Measurements from ENCODE around the gene TP53I3. TPM values are rescaled to one million over a fixed set of nuclear protein-coding genes. Genes with fewer than 3 reads are reported as not detected.

TP53I3 gene
- total RNA-seq, 2 experiments from 2014 or later, result 0.38 to 0.82 TPM

GRCh38 chr2:24125956-24126355 is 41.3 kb upstream of the TP53I3 start:
- POLR2A ChIA-PET, result no interaction called here
- H2AFZ ChIP-seq (ENCODE audit: low read length), result no peak overlapping the region
- H3K27ac ChIP-seq (ENCODE audit: low read depth, low read length, poor library complexity, severe bottlenecking), result no peak overlapping the region
- intact Hi-C loops (cut with micrococcal nuclease; ENCODE audit: unreplicated experiment), result no loop called here
- no peaks in the 10 kb centered on the region; the same call in 1 of the 2 replicates for H3K36me3 ChIP-seq (ENCODE audit: insufficient read depth, low read length)
- no TSS peak for BruUV-seq (replicated peaks)
- CTCF ChIA-PET (ENCODE audit: unreplicated experiment), result no interaction called here
- no peaks in the 10 kb centered on the region for H3K9me3 ChIP-seq (ENCODE audit: low read length)
- H3K9me2 ChIP-seq (ENCODE audit: insufficient read depth, low read length), result no peaks in the 10 kb centered on the region
- no peak for TF ChIP-seq EZH2phosphoT487 (IDR thresholded peaks at IDR 0.05; ENCODE audit: borderline replicate concordance, low read depth, low read length)
- TF ChIP-seq CTCF (conservative IDR thresholded peaks at IDR 0.05; ENCODE audit: low read length), result no peak
- H4K20me1 ChIP-seq (ENCODE audit: insufficient read depth, low read length), result no peaks in the 10 kb centered on the region
- DNase-seq (ENCODE audit: low spot score), result no peak
- H3K79me2 ChIP-seq (ENCODE audit: insufficient read depth, low read depth, low read length), result no peaks in the 10 kb centered on the region
- H3K4me2 ChIP-seq (ENCODE audit: low read length), result no peak overlapping the region
- no peak overlapping the region for H3K4me3 ChIP-seq (ENCODE audit: low read depth, low read length, poor library complexity, severe bottlenecking)
- H3K4me1 ChIP-seq (ENCODE audit: insufficient read depth, low read length, poor library complexity, severe bottlenecking), result no peaks in the 10 kb centered on the region

GRCh38 chr2:24123922-24124580 is 39.4 kb upstream of the TP53I3 start:
- CTCF ChIA-PET (ENCODE audit: unreplicated experiment), result no interaction called here
- no peak for DNase-seq (ENCODE audit: low spot score)
- Histone ChIP-seq H3K4me1 (ENCODE audit: insufficient read depth, low read length, poor library complexity, severe bottlenecking) (no peaks in the 10 kb centered on the region), H3K4me2 (ENCODE audit: low read length) (peak overlapping the region; percentile 51; the same call in 1 of the 2 replicates), H4K20me1 (ENCODE audit: insufficient read depth, low read length) (no peaks in the 10 kb centered on the region), H3K9me3 (ENCODE audit: low read length) (no peaks in the 10 kb centered on the region), H3K79me2 (ENCODE audit: insufficient read depth, low read depth, low read length) (no peaks in the 10 kb centered on the region), H3K36me3 (ENCODE audit: insufficient read depth, low read length) (no peaks in the 10 kb centered on the region; the same call in 1 of the 2 replicates), H3K4me3 (ENCODE audit: low read depth, low read length, poor library complexity, severe bottlenecking) (no peak overlapping the region), H3K9me2 (ENCODE audit: insufficient read depth, low read length) (no peaks in the 10 kb centered on the region), H2AFZ (ENCODE audit: low read length) (no peak overlapping the region), H3K27ac (ENCODE audit: low read depth, low read length, poor library complexity, severe bottlenecking) (no peak overlapping the region)
- BruUV-seq (replicated peaks), result no TSS peak
- intact Hi-C loops (cut with micrococcal nuclease; ENCODE audit: unreplicated experiment), result no loop called here
- TF ChIP-seq EZH2phosphoT487 (IDR thresholded peaks at IDR 0.05; ENCODE audit: borderline replicate concordance, low read depth, low read length) (no peak), CTCF (conservative IDR thresholded peaks at IDR 0.05; ENCODE audit: low read length) (no peak)
- POLR2A ChIA-PET, result no interaction called here

- Histone ChIP-seq H3K79me2 (ENCODE audit: insufficient read depth, low read depth, low read length) (no peaks in the 10 kb centered on the region), H3K4me2 (ENCODE audit: low read length) (peak within 1 kb of the TSS; percentile 51; the same call in 1 of the 2 replicates), H3K4me3 (ENCODE audit: low read depth, low read length, poor library complexity, severe bottlenecking) (no peak within 1 kb of the TSS), H4K20me1 (ENCODE audit: insufficient read depth, low read length) (no peaks in the 10 kb centered on the region), H2AFZ (ENCODE audit: low read length) (no peak within 1 kb of the TSS), H3K9me3 (ENCODE audit: low read length) (no peaks in the 10 kb centered on the region), H3K27ac (ENCODE audit: low read depth, low read length, poor library complexity, severe bottlenecking) (no peak within 1 kb of the TSS), H3K36me3 (ENCODE audit: insufficient read depth, low read length) (no peaks in the 10 kb centered on the region; the same call in 1 of the 2 replicates), H3K9me2 (ENCODE audit: insufficient read depth, low read length) (no peaks in the 10 kb centered on the region), H3K4me1 (ENCODE audit: insufficient read depth, low read length, poor library complexity, severe bottlenecking) (no peaks in the 10 kb centered on the region)
- TF ChIP-seq EZH2phosphoT487 (IDR thresholded peaks at IDR 0.05; ENCODE audit: borderline replicate concordance, low read depth, low read length) (no peak), CTCF (conservative IDR thresholded peaks at IDR 0.05; ENCODE audit: low read length) (no peak)
- no TSS peak for BruUV-seq (replicated peaks)
- no peak for DNase-seq (ENCODE audit: low spot score)
- ChIA-PET CTCF (ENCODE audit: unreplicated experiment) (no interaction called here), POLR2A (interaction anchor here (0.7 kb wide), 1 partner anchor 57 kb away, joined by 3 read pairs; no protein-coding TSS in a partner anchor)
- intact Hi-C loops (cut with micrococcal nuclease; ENCODE audit: unreplicated experiment), result no loop called here
Measured at GRCh38 chr2:24123195-24123921, 38.7 kb upstream of the TP53I3 start, which contains the start of the genes FAM228B and PFN4. Gene FAM228B, plus strand, starts transcription at chr2:24123469. Its CDS starts 893 bp downstream, at chr2:24124362. Gene PFN4, minus strand, starts transcription at chr2:24123334. Its CDS starts 799 bp downstream, at chr2:24122535.
